Measurements from ENCODE around the gene MMP25. TPM values are rescaled to one million over a fixed set of nuclear protein-coding genes. Genes with fewer than 3 reads are reported as not detected.

Gene MMP25
- total and polyA plus RNA-seq, 2 donors (not counting 1 experiment from before 2014, with no cell fraction given): 0.12 to 0.22 TPM

DNA sequence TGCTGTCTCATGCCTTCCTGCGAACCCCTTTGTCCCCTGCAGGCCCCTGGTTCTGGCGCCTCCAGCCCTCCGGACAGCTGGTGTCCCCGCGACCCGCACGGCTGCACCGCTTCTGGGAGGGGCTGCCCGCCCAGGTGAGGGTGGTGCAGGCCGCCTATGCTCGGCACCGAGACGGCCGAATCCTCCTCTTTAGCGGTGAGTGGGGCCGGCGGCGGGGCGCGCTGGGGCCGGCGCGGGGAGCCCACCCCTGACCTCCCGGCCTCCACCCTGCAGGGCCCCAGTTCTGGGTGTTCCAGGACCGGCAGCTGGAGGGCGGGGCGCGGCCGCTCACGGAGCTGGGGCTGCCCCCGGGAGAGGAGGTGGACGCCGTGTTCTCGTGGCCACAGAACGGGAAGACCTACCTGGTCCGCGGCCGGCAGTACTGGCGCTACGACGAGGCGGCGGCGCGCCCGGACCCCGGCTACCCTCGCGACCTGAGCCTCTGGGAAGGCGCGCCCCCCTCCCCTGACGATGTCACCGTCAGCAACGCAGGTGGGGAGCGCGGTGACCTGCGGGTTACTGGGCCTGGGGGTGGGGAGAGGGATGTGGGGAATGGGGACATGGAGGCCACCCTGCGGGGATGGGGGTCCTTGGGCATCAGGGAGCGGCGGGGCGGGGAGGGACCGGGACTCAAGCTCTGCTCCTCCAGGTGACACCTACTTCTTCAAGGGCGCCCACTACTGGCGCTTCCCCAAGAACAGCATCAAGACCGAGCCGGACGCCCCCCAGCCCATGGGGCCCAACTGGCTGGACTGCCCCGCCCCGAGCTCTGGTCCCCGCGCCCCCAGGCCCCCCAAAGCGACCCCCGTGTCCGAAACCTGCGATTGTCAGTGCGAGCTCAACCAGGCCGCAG is 12.0 kb downstream of the MMP25 start:
- Histone ChIP-seq H3K9me3 (ENCODE audit: control extremely low read depth in 1 of 3, control insufficient read depth in 2 of 3, insufficient read depth in 1 of 3, low read length in 2 of 3) (no peaks in the 10 kb centered on the region), H3K4me3 (ENCODE audit: control extremely low read depth in 1 of 5, extremely low read depth in 1 of 5, insufficient read depth in 1 of 5, low read depth in 2 of 5, low read length in 4 of 5) (peak overlapping the region in 4 of 5 experiments; percentile 75 to 93 (median 82)), H3K27ac (ENCODE audit: low read length in 2 of 2) (peak overlapping the region; percentile 38 to 74), H2AFZ (ENCODE audit: insufficient read depth, low read depth, low read length, poor library complexity, severe bottlenecking) (peak overlapping the region; percentile 98), H3K4me2 (replicated peaks; ENCODE audit: low read depth, low read length, poor library complexity, severe bottlenecking) (peak overlapping the region; percentile 99), H3K9ac (ENCODE audit: low read length) (peak overlapping the region; percentile 83), H3K4me1 (ENCODE audit: control insufficient read depth in 2 of 2, insufficient read depth in 2 of 2, low read length in 2 of 2) (peaks cover 20 to 22% of the 10 kb centered on the region in 2 donors), H4K20me1 (ENCODE audit: control insufficient read depth, insufficient read depth, low read length, poor library complexity, severe bottlenecking) (no peaks in the 10 kb centered on the region), H3K36me3 (replicated peaks in 1 of 2; ENCODE audit: control extremely low read depth in 1 of 2, control insufficient read depth in 1 of 2, extremely low read depth in 1 of 2, insufficient read depth in 2 of 2, low read length in 1 of 2) (no peaks in the 10 kb centered on the region), H3K27me3 (replicated peaks in 1 of 4; ENCODE audit: control extremely low read depth in 1 of 4, control insufficient read depth in 3 of 4, insufficient read depth in 4 of 4, low read length in 3 of 4) (peaks cover 0 to 6% (median 0%) of the 10 kb centered on the region in 4 experiments), H3K79me2 (ENCODE audit: control insufficient read depth, insufficient read depth, low read length) (no peaks in the 10 kb centered on the region)
- Mint-ChIP-seq H3K27me3 (no peaks in the 10 kb centered on the region), H3K4me1 (peaks cover 24% of the 10 kb centered on the region), H3K9me3 (ENCODE audit: insufficient read depth) (no peaks in the 10 kb centered on the region), H3K4me3 (peak overlapping the region; percentile 87), H3K27ac (peak overlapping the region; percentile 53)
- TF ChIP-seq, protein P1, sequence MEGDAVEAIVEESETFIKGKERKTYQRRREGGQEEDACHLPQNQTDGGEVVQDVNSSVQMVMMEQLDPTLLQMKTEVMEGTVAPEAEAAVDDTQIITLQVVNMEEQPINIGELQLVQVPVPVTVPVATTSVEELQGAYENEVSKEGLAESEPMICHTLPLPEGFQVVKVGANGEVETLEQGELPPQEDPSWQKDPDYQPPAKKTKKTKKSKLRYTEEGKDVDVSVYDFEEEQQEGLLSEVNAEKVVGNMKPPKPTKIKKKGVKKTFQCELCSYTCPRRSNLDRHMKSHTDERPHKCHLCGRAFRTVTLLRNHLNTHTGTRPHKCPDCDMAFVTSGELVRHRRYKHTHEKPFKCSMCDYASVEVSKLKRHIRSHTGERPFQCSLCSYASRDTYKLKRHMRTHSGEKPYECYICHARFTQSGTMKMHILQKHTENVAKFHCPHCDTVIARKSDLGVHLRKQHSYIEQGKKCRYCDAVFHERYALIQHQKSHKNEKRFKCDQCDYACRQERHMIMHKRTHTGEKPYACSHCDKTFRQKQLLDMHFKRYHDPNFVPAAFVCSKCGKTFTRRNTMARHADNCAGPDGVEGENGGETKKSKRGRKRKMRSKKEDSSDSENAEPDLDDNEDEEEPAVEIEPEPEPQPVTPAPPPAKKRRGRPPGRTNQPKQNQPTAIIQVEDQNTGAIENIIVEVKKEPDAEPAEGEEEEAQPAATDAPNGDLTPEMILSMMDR (IDR thresholded peaks at IDR 0.05): no peak
- TF ChIP-seq EZH2 (IDR thresholded peaks at IDR 0.05; ENCODE audit: borderline replicate concordance, insufficient read depth, low read depth, low read length, poor library complexity, severe bottlenecking): no peak
- DNase-seq: peak; percentile 67
- intact Hi-C loops (cut with micrococcal nuclease): loop anchor here (1.0 to 2.0 kb wide), 6 partner anchors 18 to 108 kb away; partner anchors contain the start of gene THOC6
- 8% methylated on average over 74 of the region's 77 CpGs for WGBS (ENCODE audit: insufficient coverage)
- ATAC-seq (ENCODE audit: low read depth): peak; percentile 25
- ChIA-PET POLR2A (interaction anchor here (0.5 to 2.1 kb wide), 8 partner anchors 35 to 1123 kb away, joined by 3 to 13 read pairs (median 8); partner anchors contain the start of gene ZNF213), CTCF (interaction anchor here (0.7 to 6.5 kb wide), 23 partner anchors 10 to 399 kb away, joined by 3 to 140 read pairs (median 6); partner anchors contain the start of genes HCFC1R1, THOC6 and ZNF213)
